K562 (cell line): ENCODE measurements around the gene ZER1. TPM values are rescaled to one million over a fixed set of nuclear protein-coding genes. Genes with fewer than 3 reads are reported as not detected.

Source experiments
- CHD4 ChIP-seq: fragments of 200-600 bp; sonication (generic); IDR thresholded peaks from 3 replicates; pipeline ENCODE4 v1.6.1; 2012; ENCODE audit warnings: low read depth, mild to moderate bottlenecking, mixed read lengths, low read length, inconsistent platforms; ENCODE audit not compliant: insufficient read depth, insufficient replicate concordance, poor library complexity, severe bottlenecking
- DPF2 ChIP-seq: fragments of 450-650 bp; IDR thresholded peaks from 2 replicates; pipeline ENCODE4 v1.6.1; 2016
- FOXK1 ChIP-seq: sonication (generic); formaldehyde crosslinking; IDR thresholded peaks from 2 replicates; pipeline ENCODE4 v1.8.0; 2022; ENCODE audit warnings: missing genetic modification reagents, mild to moderate bottlenecking, borderline replicate concordance
- HOMEZ ChIP-seq: fragments of 250-450 bp; sonication (Bioruptor Pico); IDR thresholded peaks from 2 replicates; pipeline ENCODE4 v1.4.0; 2020; ENCODE audit warnings: mild to moderate bottlenecking, moderate library complexity
- KAT2B ChIP-seq: IDR thresholded peaks from one replicate; pipeline ENCODE4 v1.6.1; 2012; ENCODE audit warnings: low read depth, mild to moderate bottlenecking, control low read depth, inconsistent platforms, low read length, moderate library complexity
- LARP7 ChIP-seq: fragments of 450-650 bp; IDR thresholded peaks from 2 replicates; pipeline ENCODE4 v1.6.1; 2016
- MTA3 ChIP-seq: fragments of 450-650 bp; formaldehyde crosslinking; IDR thresholded peaks from 2 replicates; pipeline ENCODE4 v1.6.1; 2017; ENCODE audit warnings: mild to moderate bottlenecking, borderline replicate concordance
- NCOA1 ChIP-seq: fragments of 450-650 bp; IDR thresholded peaks from 2 replicates; pipeline ENCODE4 v1.6.1; 2016; ENCODE audit warnings: low read depth
- NCOR1 ChIP-seq: fragments of 450-650 bp; IDR thresholded peaks from 2 replicates; pipeline ENCODE4 v1.6.1; 2016; ENCODE audit warnings: mild to moderate bottlenecking, moderate library complexity
- NFXL1 ChIP-seq: fragments of 450-650 bp; formaldehyde crosslinking; IDR thresholded peaks from 2 replicates; pipeline ENCODE4 v1.4.0; 2021; ENCODE audit warnings: mild to moderate bottlenecking
- POU5F1 ChIP-seq: fragments of 150-350 bp; IDR thresholded peaks from 2 replicates; pipeline ENCODE4 v1.6.1; 2014; ENCODE audit warnings: borderline replicate concordance, low read length, low read depth, mild to moderate bottlenecking; ENCODE audit not compliant: partially characterized antibody
- TEAD2 ChIP-seq: fragments of 450-650 bp; IDR thresholded peaks from 2 replicates; pipeline ENCODE4 v1.6.1; 2016; ENCODE audit warnings: missing genetic modification characterization, control low read depth, missing compliant biosample characterization
- U2AF2 ChIP-seq: fragments of 200-400 bp; formaldehyde crosslinking; optimal IDR thresholded peaks from 2 replicates; pipeline ENCODE3; 2017; ENCODE audit warnings: low read depth, mild to moderate bottlenecking, low read length
- VEZF1 ChIP-seq: fragments of 200-800 bp; sonication (Bioruptor generic); IDR thresholded peaks from 2 replicates; pipeline ENCODE4 v1.6.1; 2017; ENCODE audit warnings: missing genetic modification characterization, missing compliant biosample characterization
- YY1 ChIP-seq, 3 experiments: IDR thresholded peaks; 2 replicates each; pipeline ENCODE4 v1.6.1; 2011; ENCODE audit warnings: low read length in 2 of 3, mild to moderate bottlenecking in 2 of 3, moderate library complexity in 2 of 3, borderline replicate concordance in 1 of 3, control low read depth in 1 of 3, low read depth in 1 of 3; ENCODE audit not compliant: insufficient read depth in 3 of 3, insufficient replicate concordance in 2 of 3, control insufficient read depth in 1 of 3, insufficient read length in 1 of 3; ENCODE audit errors: extremely low read depth in 1 of 3
- ZBTB7A ChIP-seq: IDR thresholded peaks from 2 replicates; pipeline ENCODE4 v1.6.1; 2011; ENCODE audit warnings: low read depth, mild to moderate bottlenecking, low read length, moderate library complexity, borderline replicate concordance; ENCODE audit not compliant: control insufficient read depth
- ZNF12 ChIP-seq: sonication (generic); formaldehyde crosslinking; IDR thresholded peaks from 2 replicates; pipeline ENCODE4 v1.4.0; 2020; ENCODE audit warnings: mild to moderate bottlenecking, missing genetic modification reagents
- ZNF140 ChIP-seq: fragments of 250-450 bp; sonication (Bioruptor Pico); IDR thresholded peaks from 2 replicates; pipeline ENCODE4 v1.8.0; 2021; ENCODE audit warnings: moderate library complexity, mild to moderate bottlenecking, inconsistent platforms
- ZNF184 ChIP-seq: sonication (generic); formaldehyde crosslinking; IDR thresholded peaks from 2 replicates; pipeline ENCODE4 v1.5.0; 2020; ENCODE audit warnings: missing genetic modification reagents
- ZNF239 ChIP-seq: fragments of 250-450 bp; sonication (Bioruptor Pico); IDR thresholded peaks from 2 replicates; pipeline ENCODE4 v1.4.0; 2020; ENCODE audit warnings: mild to moderate bottlenecking
- ZNF24 ChIP-seq: fragments of 450-650 bp; IDR thresholded peaks from 2 replicates; pipeline ENCODE4 v1.6.1; 2016
- ZNF253 ChIP-seq: fragments of 250-450 bp; sonication (Bioruptor Pico); conservative IDR thresholded peaks from 2 replicates; pipeline ENCODE4 v1.6.1; 2021; ENCODE audit warnings: mild to moderate bottlenecking
- ZNF316 ChIP-seq: fragments of 450-650 bp; IDR thresholded peaks from 2 replicates; pipeline ENCODE4 v1.6.1; 2016
- polyA plus RNA-seq, 8 experiments: library from polyadenylated mRNA; depleted of rRNA in 4 of 8; stranded (reverse) in 5 of 8; unstranded in 3 of 8; fragments of >200 nt; fragmentation: Nextera tagmentation in 2 of 8; fragmentation: Illumina TruSeq in 1 of 8; extraction: Ambion mirVana in 2 of 8; extraction: Trizol in 1 of 8; gene quantifications; 2 replicates each; pipeline versions ENCODE4 v1.2.1 to v1.2.3, GENCODE V29; 2011 to 2014; ENCODE audit warnings: inconsistent platforms in 1 of 8, missing spikeins in 1 of 8
- total RNA-seq, 7 experiments: library from RNA; depleted of rRNA in 6 of 7; stranded (reverse); fragments of >200 nt in 6 of 7; fragmentation: Illumina TruSeq in 2 of 7; extraction: Trizol in 2 of 7; gene quantifications; 2 replicates each; pipeline versions ENCODE4 v1.2.1 to v1.2.3, GENCODE V29; 2011 to 2021; ENCODE audit warnings: low replicate concordance in 1 of 7
- TF ChIP-seq, protein P1 (sequence below): fragments of 250-450 bp; sonication (Bioruptor Pico); IDR thresholded peaks from 2 replicates; pipeline ENCODE4 v1.6.1; 2021; ENCODE audit warnings: mild to moderate bottlenecking
- TF ChIP-seq, protein P2 (sequence below), 3 experiments: fragments of 200-800 bp in 1 of 3; sonication (Bioruptor generic) in 1 of 3; sonication (generic) in 1 of 3; formaldehyde crosslinking in 1 of 3; IDR thresholded peaks; 2 replicates each; pipeline versions ENCODE4 v1.6.1 to v1.8.0; 2016 to 2022; ENCODE audit warnings: mild to moderate bottlenecking in 2 of 3, missing compliant biosample characterization in 2 of 3, missing genetic modification characterization in 2 of 3, missing genetic modification reagents in 1 of 3

The ZER1 gene
- total and polyA plus RNA-seq, 9 of the 15 experiments (the other 6 are each of a cell fraction or from before 2014, with no cell fraction given): 0.07 to 10.7 (median 6.2) TPM

- TF ChIP-seq KAT2B (no peak), U2AF2 (no peak), ZNF12 (CRISPR knock-in tag) (no peak), VEZF1 (CRISPR knock-in tag) (peak; percentile 55), ZBTB7A (peak; percentile 91), NCOA1 (no peak), ZNF24 (peak; percentile 34; the same call in 1 of the 2 replicates), HOMEZ (CRISPR knock-in tag) (no peak), CHD4 (no peak), DPF2 (no peak), ZNF316 (no peak), NCOR1 (no peak), POU5F1 (no peak), NFXL1 (no peak), LARP7 (no peak), YY1 (IDR thresholded peaks at IDR 0.05; ENCODE audit: borderline replicate concordance in 1 of 3, control insufficient read depth in 1 of 3, extremely low read depth in 1 of 3, insufficient read depth in 3 of 3, insufficient read length in 1 of 3, insufficient replicate concordance in 2 of 3, low read depth in 1 of 3, low read length in 2 of 3) (peak; percentile 79 to 99 (median 91)), ZNF253 (CRISPR knock-in tag) (no peak), MTA3 (0 out of 2 replicates have a peak, but pooled peaks have one; percentile 75), ZNF184 (CRISPR knock-in tag) (no peak), ZNF140 (CRISPR knock-in tag) (no peak), TEAD2 (tag) (peak; percentile 35; the same call in 1 of the 2 replicates), ZNF239 (CRISPR knock-in tag) (no peak), FOXK1 (CRISPR knock-in tag) (no peak)
- TF ChIP-seq, protein P1, sequence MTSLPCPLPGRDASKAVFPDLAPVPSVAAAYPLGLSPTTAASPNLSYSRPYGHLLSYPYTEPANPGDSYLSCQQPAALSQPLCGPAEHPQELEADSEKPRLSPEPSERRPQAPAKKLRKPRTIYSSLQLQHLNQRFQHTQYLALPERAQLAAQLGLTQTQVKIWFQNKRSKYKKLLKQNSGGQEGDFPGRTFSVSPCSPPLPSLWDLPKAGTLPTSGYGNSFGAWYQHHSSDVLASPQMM (CRISPR knock-in tag): no peak
- TF ChIP-seq, protein P2, sequence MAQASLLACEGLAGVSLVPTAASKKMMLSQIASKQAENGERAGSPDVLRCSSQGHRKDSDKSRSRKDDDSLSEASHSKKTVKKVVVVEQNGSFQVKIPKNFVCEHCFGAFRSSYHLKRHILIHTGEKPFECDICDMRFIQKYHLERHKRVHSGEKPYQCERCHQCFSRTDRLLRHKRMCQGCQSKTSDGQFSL (CRISPR knock-in tag; IDR thresholded peaks at IDR 0.05): peak; percentile 51; the same call in 1 of the 2 replicates
- TF ChIP-seq, protein P2 (tag; IDR thresholded peaks at IDR 0.05): no peak
Measured at GRCh38 chr9:128733256-128733655, 38.5 kb downstream of the ZER1 start (continued).
